Keratinocyte (primary cell): Measurements from ENCODE around the gene RIBC1. TPM values are rescaled to one million over a fixed set of nuclear protein-coding genes. Genes with fewer than 3 reads are reported as not detected.

Experiments used
- DNase-seq: peaks from one replicate; pipeline ENCODE4 v3.0.0-alpha.2; 2011; ENCODE audit warnings: low read depth, missing footprints, low spot score
- FAIRE-seq: peaks from 2 replicates; lab custom pipeline; 2011; peaks lifted over from hg19 to GRCh38; lab: Jason Lieb, UNC
- H2AFZ ChIP-seq: 2 replicates; pipeline ENCODE4 v1.6.0; 2012; ENCODE audit warnings: low read length, control low read depth, inconsistent platforms; ENCODE audit not compliant: control insufficient read depth
- H3K27ac ChIP-seq: 2 replicates; pipeline ENCODE4 v1.5.1; 2011; ENCODE audit warnings: low read length; ENCODE audit not compliant: control insufficient read depth, insufficient read depth
- H3K27me3 ChIP-seq: 3 replicates; pipeline ENCODE4 v1.6.0; 2011; ENCODE audit warnings: low read length; ENCODE audit not compliant: control insufficient read depth, insufficient read depth; ENCODE audit errors: extremely low read depth
- H3K36me3 ChIP-seq, 2 experiments: 2 replicates in 1 of 2; 3 replicates in 1 of 2; pipeline ENCODE4 v1.5.1; 2011; ENCODE audit warnings: low read length in 2 of 2, mild to moderate bottlenecking in 1 of 2; ENCODE audit not compliant: control insufficient read depth in 2 of 2, insufficient read depth in 2 of 2; ENCODE audit errors: extremely low read depth in 1 of 2
- H3K4me1 ChIP-seq: 3 replicates; pipeline ENCODE4 v1.5.1; 2011; ENCODE audit warnings: low read length; ENCODE audit not compliant: control insufficient read depth, insufficient read depth; ENCODE audit errors: extremely low read depth
- H3K4me2 ChIP-seq: 3 replicates; pipeline ENCODE4 v1.6.0; 2011; ENCODE audit warnings: low read depth, low read length; ENCODE audit not compliant: control insufficient read depth, insufficient read depth; ENCODE audit errors: extremely low read depth
- H3K4me3 ChIP-seq, 3 experiments: fragments of 200-600 bp in 1 of 3; sonication (generic) in 1 of 3; 2 replicates in 2 of 3; 3 replicates in 1 of 3; pipeline ENCODE4 v1.5.1; 2011 to 2016; ENCODE audit warnings: low read length in 3 of 3, mild to moderate bottlenecking in 3 of 3, control low read depth in 2 of 3, inconsistent platforms in 1 of 3, low read depth in 1 of 3, mixed read lengths in 1 of 3, mixed run types in 1 of 3, moderate library complexity in 1 of 3; ENCODE audit not compliant: control insufficient read depth in 2 of 3, insufficient read depth in 2 of 3; ENCODE audit errors: extremely low read depth in 1 of 3
- H3K79me2 ChIP-seq: 2 replicates; pipeline ENCODE4 v1.6.0; 2012; ENCODE audit warnings: low read length; ENCODE audit not compliant: control insufficient read depth, insufficient read depth
- H3K9ac ChIP-seq: 3 replicates; pipeline ENCODE4 v1.6.0; 2011; ENCODE audit warnings: low read length; ENCODE audit not compliant: control insufficient read depth, insufficient read depth; ENCODE audit errors: extremely low read depth
- H3K9me1 ChIP-seq: 3 replicates; pipeline ENCODE4 v1.6.0; 2011; ENCODE audit warnings: low read length; ENCODE audit not compliant: control insufficient read depth, insufficient read depth; ENCODE audit errors: extremely low read depth
- H3K9me3 ChIP-seq: 2 replicates; pipeline ENCODE4 v1.5.1; 2012; ENCODE audit warnings: low read depth, low read length; ENCODE audit not compliant: control insufficient read depth
- H4K20me1 ChIP-seq: 3 replicates; pipeline ENCODE4 v1.6.0; 2011; ENCODE audit warnings: low read length; ENCODE audit not compliant: control insufficient read depth, insufficient read depth; ENCODE audit errors: extremely low read depth
- CTCF ChIP-seq, 3 experiments: IDR thresholded peaks in 1 of 3; conservative IDR thresholded peaks in 1 of 3; optimal IDR thresholded peaks in 1 of 3; 2 replicates in 2 of 3; 3 replicates in 1 of 3; pipeline versions ENCODE3 to v1.5.1; 2011; ENCODE audit warnings: low read length in 3 of 3, mild to moderate bottlenecking in 3 of 3, moderate library complexity in 2 of 3, control low read depth in 1 of 3, inconsistent platforms in 1 of 3; ENCODE audit not compliant: insufficient read depth in 2 of 3; ENCODE audit errors: extremely low read depth in 1 of 3
- EZH2 ChIP-seq: IDR thresholded peaks from one replicate; pipeline ENCODE4 v1.6.1; 2012; ENCODE audit warnings: inconsistent platforms, mild to moderate bottlenecking, low read length, moderate library complexity
- dilution Hi-C: fragments of 300-500 bp; cut with MboI; formaldehyde crosslinking; loops from one replicate; pipeline ENCODE4 v1.7.0; 2020; ENCODE audit warnings: low sequenced_read_pairs; ENCODE audit not compliant: extremely low pct_ligation_motif_present
- polyA plus RNA-seq, 5 experiments: library from polyadenylated mRNA; depleted of rRNA in 3 of 5; stranded (reverse) in 3 of 5; stranded (forward) in 1 of 5; unstranded in 1 of 5; fragments of >200 nt; gene quantifications; 1 replicate in 1 of 5; 2 replicates in 3 of 5; 3 replicates in 1 of 5; pipeline versions ENCODE4 v1.2.1 to v1.2.3, GENCODE V29; 2011 to 2012; ENCODE audit warnings: missing spikeins in 2 of 5, low read depth in 1 of 5, low replicate concordance in 1 of 5

Gene RIBC1
- polyA plus RNA-seq, 1 donor (not counting 4 experiments of a cell fraction or from before 2014, with no cell fraction given) = 0.42 TPM

- peak overlapping the region; percentile 84 for H3K4me2 ChIP-seq
- no peak overlapping the region for H3K9ac ChIP-seq
- no peak overlapping the region for H3K27ac ChIP-seq
- H3K27me3 ChIP-seq = no peaks in the 10 kb centered on the region
- no peak overlapping the region for H3K4me3 ChIP-seq
- TF ChIP-seq EZH2 (no peak), CTCF (optimal IDR thresholded peaks at IDR 0.05 in 1 of 3, IDR thresholded peaks at IDR 0.05 in 1 of 3, conservative IDR thresholded peaks at IDR 0.05 in 1 of 3; ENCODE audit: extremely low read depth in 1 of 3, insufficient read depth in 2 of 3, low read length in 3 of 3) (no peak)
- no peak for DNase-seq
- no peak overlapping the region for H2AFZ ChIP-seq
- H3K9me1 ChIP-seq = no peaks in the 10 kb centered on the region
- FAIRE-seq = no peak
- no peaks in the 10 kb centered on the region for H4K20me1 ChIP-seq
- dilution Hi-C loops = no loop called here
- H3K79me2 ChIP-seq = no peaks in the 10 kb centered on the region
- H3K9me3 ChIP-seq = no peaks in the 10 kb centered on the region
- H3K36me3 ChIP-seq = no peaks in the 10 kb centered on the region
- H3K4me1 ChIP-seq = peaks cover 11% of the 10 kb centered on the region
Measured at GRCh38 chrX:53442322-53442631, 19.6 kb downstream of the RIBC1 start.

- Histone ChIP-seq H3K4me3 (no peak overlapping the region), H3K9me1 (no peaks in the 10 kb centered on the region), H4K20me1 (no peaks in the 10 kb centered on the region), H3K36me3 (no peaks in the 10 kb centered on the region), H3K9ac (no peak overlapping the region), H3K27me3 (no peaks in the 10 kb centered on the region), H3K4me1 (peaks cover 5% of the 10 kb centered on the region), H2AFZ (no peak overlapping the region), H3K4me2 (no peak overlapping the region), H3K27ac (no peak overlapping the region), H3K79me2 (no peaks in the 10 kb centered on the region), H3K9me3 (no peaks in the 10 kb centered on the region)
- dilution Hi-C loops = no loop called here
- peak; percentile 5 for FAIRE-seq
- peak; percentile 31 to 50 (median 47) for TF ChIP-seq CTCF (optimal IDR thresholded peaks at IDR 0.05 in 1 of 3, IDR thresholded peaks at IDR 0.05 in 1 of 3, conservative IDR thresholded peaks at IDR 0.05 in 1 of 3; ENCODE audit: extremely low read depth in 1 of 3, insufficient read depth in 2 of 3, low read length in 3 of 3)
- TF ChIP-seq EZH2 = no peak
- no peak for DNase-seq
Measured at GRCh38 chrX:53445977-53446376, 23.3 kb downstream of the RIBC1 start.
